Activated T-cell treated with anti-CD3 and anti-CD28 coated beads, Interleukin-2, amount 50 U/mL, for 4 hours (primary cell): Measurements from ENCODE around the gene CCDC188. TPM values are rescaled to one million over a fixed set of nuclear protein-coding genes. Genes with fewer than 3 reads are reported as not detected.
"Not testable (repeated sequence)": the region's sequence is repeated elsewhere in the genome, so short reads cannot be mapped to it uniquely, and the experiment has no call there.

Experiments used
- ATAC-seq, 2 donors: fragments of 200-7000 bp; cut with Tn5 transposase; one replicate each; pipeline ENCODE4 v1.10.0; 2021
- DNase-seq: peaks from one replicate; pipeline ENCODE4 v3.0.0-alpha.2; 2020
- H3K27me3 Mint-ChIP-seq: one replicate; pipeline ENCODE4 v1.8.0; 2021; ENCODE audit warnings: low read depth, mixed read lengths
- H3K36me3 Mint-ChIP-seq: one replicate; pipeline ENCODE4 v1.8.0; 2022; ENCODE audit warnings: mixed read lengths; ENCODE audit not compliant: insufficient read depth
- H3K4me1 Mint-ChIP-seq: one replicate; pipeline ENCODE4 v1.8.0; 2021; ENCODE audit warnings: low read depth, mixed read lengths
- H3K4me3 Mint-ChIP-seq: one replicate; pipeline ENCODE4 v1.8.0; 2021; ENCODE audit warnings: mild to moderate bottlenecking, moderate library complexity, mixed read lengths
- H3K9me3 Mint-ChIP-seq: one replicate; pipeline ENCODE4 v1.8.0; 2021; ENCODE audit warnings: mixed read lengths
- total RNA-seq, 3 donors: library from RNA; stranded (reverse); gene quantifications; one replicate each; pipeline ENCODE4 v1.2.1, GENCODE V29; 2021

The CCDC188 gene
- total RNA-seq, 3 donors from 2014 or later: not detected

- H3K4me1 Mint-ChIP-seq: no peaks in the 10 kb centered on the region
- no peaks in the 10 kb centered on the region for H3K36me3 Mint-ChIP-seq
- no peak overlapping the region for H3K4me3 Mint-ChIP-seq
- ATAC-seq: no peak
- H3K9me3 Mint-ChIP-seq: no peaks in the 10 kb centered on the region
- H3K27me3 Mint-ChIP-seq: no peaks in the 10 kb centered on the region
- DNase-seq: no peak
Observed at GRCh38 chr22:20169253-20169822, 18.5 kb upstream of the CCDC188 start.

GRCh38 chr22:20167643-20168322 lies 16.9 kb upstream of the CCDC188 start:
- DNase-seq (no peak), ATAC-seq (no peak)
- Mint-ChIP-seq H3K36me3 (no peaks in the 10 kb centered on the region), H3K9me3 (no peaks in the 10 kb centered on the region), H3K4me1 (no peaks in the 10 kb centered on the region), H3K4me3 (no peak overlapping the region), H3K27me3 (no peaks in the 10 kb centered on the region)

DNA sequence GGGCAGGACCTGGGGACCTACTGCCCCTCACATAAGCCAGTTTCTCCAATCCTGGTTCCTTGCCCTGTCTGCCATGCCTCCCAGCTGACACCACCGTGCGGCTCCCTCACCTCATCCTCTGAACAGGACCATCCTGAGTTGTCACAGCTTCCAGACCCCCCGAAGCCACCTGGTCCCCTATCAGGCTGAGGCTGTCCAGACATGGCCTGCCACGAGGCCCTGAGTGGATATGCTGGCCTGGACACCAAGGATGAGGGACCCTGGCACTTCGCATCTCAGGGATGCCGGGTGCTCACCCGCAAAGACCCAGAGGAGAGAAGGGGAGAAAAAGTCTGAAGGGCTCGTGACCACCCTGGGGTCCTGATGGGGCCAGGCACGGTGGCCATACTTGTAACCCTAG lies 15.8 kb upstream of the CCDC188 start:
- no peak for DNase-seq
- Mint-ChIP-seq H3K9me3 (no peaks in the 10 kb centered on the region), H3K4me1 (no peaks in the 10 kb centered on the region), H3K36me3 (no peaks in the 10 kb centered on the region), H3K27me3 (no peaks in the 10 kb centered on the region), H3K4me3 (no peak overlapping the region)
- ATAC-seq: no peak

DNA sequence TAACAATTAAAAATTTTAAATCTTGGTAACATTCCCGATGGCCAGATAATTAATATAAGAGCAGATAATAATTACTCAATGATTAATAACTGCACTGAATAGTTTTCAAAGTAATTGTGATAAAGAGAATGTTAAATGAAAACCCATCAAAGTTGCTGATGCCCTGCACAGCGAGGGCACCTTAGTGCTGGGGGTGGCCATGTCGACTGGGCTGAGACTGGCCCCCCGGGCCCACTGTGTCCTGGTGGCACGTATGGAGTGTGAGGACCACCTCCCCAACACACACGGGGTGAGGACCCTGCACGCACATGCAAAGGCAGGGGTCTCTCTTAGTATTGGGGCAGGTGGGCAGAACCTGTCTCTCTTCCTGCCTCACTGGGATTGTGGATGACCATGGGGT lies 15.1 kb upstream of the CCDC188 start:
- no peaks in the 10 kb centered on the region for H3K36me3 Mint-ChIP-seq
- ATAC-seq (no peak), DNase-seq (no peak)
- H3K9me3 Mint-ChIP-seq: no peaks in the 10 kb centered on the region
- H3K4me3 Mint-ChIP-seq: no peak overlapping the region
- no peaks in the 10 kb centered on the region for H3K4me1 Mint-ChIP-seq
- no peaks in the 10 kb centered on the region for H3K27me3 Mint-ChIP-seq

DNA sequence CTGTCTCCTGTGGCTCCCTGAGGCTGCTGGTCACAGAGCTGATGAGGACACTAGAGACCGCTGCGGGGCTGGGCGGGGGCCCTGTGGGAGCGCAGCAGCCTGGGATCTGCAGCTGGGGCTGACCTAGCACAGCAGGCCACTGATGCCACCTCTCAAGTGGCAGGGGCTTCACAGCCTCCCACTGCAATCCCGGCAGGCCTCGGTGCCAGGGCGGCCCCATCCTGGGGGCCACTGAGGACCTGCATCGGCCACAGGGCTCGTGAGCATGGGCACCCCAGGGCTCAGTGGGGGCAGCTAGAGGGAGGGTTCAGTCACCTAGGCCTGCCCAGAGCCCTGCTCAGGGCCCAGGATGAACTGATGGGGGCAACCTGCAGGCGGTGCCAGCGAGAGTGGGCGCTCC lies 14.6 kb upstream of the CCDC188 start:
- no peaks in the 10 kb centered on the region for H3K9me3 Mint-ChIP-seq
- no peaks in the 10 kb centered on the region for H3K27me3 Mint-ChIP-seq
- no peak for ATAC-seq
- no peaks in the 10 kb centered on the region for H3K4me1 Mint-ChIP-seq
- H3K36me3 Mint-ChIP-seq: no peaks in the 10 kb centered on the region
- H3K4me3 Mint-ChIP-seq: no peak overlapping the region
- DNase-seq: no peak

- no peaks in the 10 kb centered on the region for H3K27me3 Mint-ChIP-seq
- no peaks in the 10 kb centered on the region for H3K4me1 Mint-ChIP-seq
- H3K4me3 Mint-ChIP-seq: no peak overlapping the region
- no peaks in the 10 kb centered on the region for H3K36me3 Mint-ChIP-seq
- H3K9me3 Mint-ChIP-seq: no peaks in the 10 kb centered on the region
- DNase-seq (no peak), ATAC-seq (no peak)
Observed at GRCh38 chr22:20164863-20165262, 14.0 kb upstream of the CCDC188 start.

- ATAC-seq (no peak), DNase-seq (no peak)
- Mint-ChIP-seq H3K4me3 (no peak overlapping the region), H3K9me3 (no peaks in the 10 kb centered on the region), H3K36me3 (no peaks in the 10 kb centered on the region), H3K4me1 (peaks cover 3% of the 10 kb centered on the region), H3K27me3 (peaks cover 8% of the 10 kb centered on the region)
Observed at GRCh38 chr22:20160041-20160440, 9.2 kb upstream of the CCDC188 start.

DNA sequence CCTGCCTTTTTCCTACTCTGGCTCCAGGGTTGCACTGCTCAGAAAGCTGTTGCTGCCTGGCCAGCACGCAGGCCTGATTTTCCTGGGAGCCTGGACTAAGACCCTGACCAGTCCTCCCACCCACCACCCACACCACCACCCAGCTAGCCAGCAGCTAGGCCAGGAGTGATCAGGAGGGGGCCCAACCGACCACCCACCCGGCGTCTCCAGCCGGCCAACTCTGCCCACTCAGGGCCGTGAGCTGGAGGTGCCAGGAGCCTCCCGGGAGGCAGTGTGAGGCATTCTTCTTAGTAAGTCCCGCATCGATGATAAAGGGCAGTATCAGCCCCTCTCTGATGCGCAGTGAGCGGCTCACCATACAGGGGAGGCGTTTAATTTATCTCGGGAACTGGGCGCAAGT lies 8.7 kb upstream of the CCDC188 start:
- not testable (repeated sequence) for H3K4me1 Mint-ChIP-seq, H3K36me3 Mint-ChIP-seq, DNase-seq, H3K4me3 Mint-ChIP-seq, ATAC-seq, H3K27me3 Mint-ChIP-seq, H3K9me3 Mint-ChIP-seq

DNA sequence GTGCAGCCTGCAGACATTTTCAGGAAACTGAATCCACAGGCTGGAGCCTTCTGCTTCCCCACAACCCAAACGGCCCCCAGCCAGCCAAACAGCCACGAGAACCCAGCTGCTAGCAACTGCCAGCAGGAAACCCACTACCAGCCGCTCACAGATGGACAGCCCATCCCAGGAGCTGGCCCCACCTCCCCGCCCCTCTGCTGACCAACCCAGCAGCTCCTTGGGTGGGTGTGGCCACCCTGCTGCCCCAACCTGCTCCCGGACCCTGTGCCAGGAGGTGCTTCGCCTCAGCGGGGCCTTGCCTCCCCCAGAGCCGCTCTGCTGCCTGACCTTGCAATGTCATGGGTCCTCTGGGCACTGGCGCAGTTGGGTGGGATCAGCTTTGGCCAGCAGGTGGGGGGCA lies 8.2 kb upstream of the CCDC188 start:
- peaks cover 3% of the 10 kb centered on the region for H3K4me1 Mint-ChIP-seq
- no peaks in the 10 kb centered on the region for H3K9me3 Mint-ChIP-seq
- H3K36me3 Mint-ChIP-seq: no peaks in the 10 kb centered on the region
- ATAC-seq (no peak), DNase-seq (no peak)
- H3K27me3 Mint-ChIP-seq: peaks cover 8% of the 10 kb centered on the region
- H3K4me3 Mint-ChIP-seq: no peak overlapping the region

GRCh38 chr22:20158391-20159036 lies 7.7 kb upstream of the CCDC188 start:
- peaks cover 3% of the 10 kb centered on the region for H3K4me1 Mint-ChIP-seq
- DNase-seq (no peak), ATAC-seq (no peak)
- no peaks in the 10 kb centered on the region for H3K36me3 Mint-ChIP-seq
- peaks cover 8% of the 10 kb centered on the region for H3K27me3 Mint-ChIP-seq
- H3K4me3 Mint-ChIP-seq: no peak overlapping the region
- no peaks in the 10 kb centered on the region for H3K9me3 Mint-ChIP-seq

GRCh38 chr22:20157430-20158183 lies 6.8 kb upstream of the CCDC188 start:
- ATAC-seq: no peak
- H3K4me1 Mint-ChIP-seq: peaks cover 3% of the 10 kb centered on the region
- H3K27me3 Mint-ChIP-seq: peaks cover 8% of the 10 kb centered on the region

DNA sequence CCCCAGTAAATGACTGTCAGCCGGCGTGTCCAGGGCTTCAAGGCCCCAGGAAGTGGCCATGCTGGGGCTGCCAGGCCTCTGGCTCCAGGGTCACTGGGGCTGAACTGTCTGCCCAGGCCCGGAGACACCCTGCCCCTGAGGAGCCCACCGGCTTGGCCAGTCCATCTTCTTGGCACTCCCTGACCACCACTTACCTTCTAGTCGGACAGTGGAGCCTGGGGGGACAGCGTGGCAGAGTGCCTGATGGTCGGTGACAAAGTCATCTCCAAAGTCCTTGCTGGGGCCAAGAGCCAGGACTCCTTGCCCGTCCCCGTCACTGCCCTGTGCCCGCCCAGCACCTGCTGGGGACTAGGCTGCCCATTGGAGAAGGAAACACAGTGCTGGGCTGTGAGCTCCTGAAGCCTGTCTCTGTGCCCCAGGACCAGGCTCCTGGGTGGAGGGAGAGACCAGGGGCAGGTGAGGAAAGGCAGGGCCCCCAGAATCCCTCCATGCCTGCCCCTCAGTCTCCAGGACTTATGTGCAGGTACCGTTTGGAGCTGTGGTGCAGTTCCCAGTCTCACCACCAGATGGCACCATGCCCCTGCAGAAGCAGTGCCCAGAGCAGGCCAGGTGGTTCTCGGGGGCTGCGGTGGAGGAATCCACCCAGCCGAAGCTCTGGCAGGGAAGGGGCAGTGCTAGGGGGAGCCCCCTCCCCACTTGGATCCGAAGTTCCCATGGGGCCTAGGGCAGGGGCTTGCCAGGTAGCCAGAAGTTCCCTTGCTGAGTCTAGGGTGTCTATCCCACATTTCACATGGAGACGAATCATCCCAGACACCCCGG lies 6.0 kb upstream of the CCDC188 start:
- H3K9me3 Mint-ChIP-seq: no peaks in the 10 kb centered on the region
- peaks cover 8% of the 10 kb centered on the region for H3K27me3 Mint-ChIP-seq
- DNase-seq: peak; percentile 92
- H3K4me3 Mint-ChIP-seq: no peak overlapping the region
- H3K36me3 Mint-ChIP-seq: no peaks in the 10 kb centered on the region
- peaks cover 3% of the 10 kb centered on the region for H3K4me1 Mint-ChIP-seq
- ATAC-seq: peak; percentile 82 to 89

More at GRCh38 chr22:20157430-20158183, 6.8 kb upstream of the CCDC188 start:
- Mint-ChIP-seq H3K4me3 (no peak overlapping the region), H3K36me3 (no peaks in the 10 kb centered on the region), H3K9me3 (no peaks in the 10 kb centered on the region)
- DNase-seq: no peak

- peaks cover 8% of the 10 kb centered on the region for H3K27me3 Mint-ChIP-seq
- DNase-seq (no peak), ATAC-seq (no peak)
- no peak overlapping the region for H3K4me3 Mint-ChIP-seq
- peaks cover 3% of the 10 kb centered on the region for H3K4me1 Mint-ChIP-seq
- no peaks in the 10 kb centered on the region for H3K36me3 Mint-ChIP-seq
- H3K9me3 Mint-ChIP-seq: no peaks in the 10 kb centered on the region
Observed at GRCh38 chr22:20156042-20156389, 5.2 kb upstream of the CCDC188 start.
